PC-3 (cell line): ENCODE results near the gene KLHDC8A. TPM values are rescaled to one million over a fixed set of nuclear protein-coding genes. Genes with fewer than 3 reads are reported as not detected.
"Not testable (repeated sequence)": the region's sequence is repeated elsewhere in the genome, so short reads cannot be mapped to it uniquely, and the experiment has no call there.

Experiments used
- ATAC-seq: fragments of 200-7000 bp; cut with Tn5 transposase; 2 replicates; pipeline ENCODE4 v1.9.1; 2020; ENCODE audit warnings: mild to moderate bottlenecking, moderate library complexity
- BruUV-seq: library from RNA; stranded (reverse); fragments of 400-500 nt; replicated peaks from 2 replicates; lab custom pipeline; 2021; lab: Mats Ljungman, UMichigan
- CTCF ChIA-PET: fragments of 300-600 bp; sonication (Branson Sonifier 250); formaldehyde crosslinking; loops from one replicate; lab custom pipeline; 2022; ENCODE audit warnings: antibody characterized with exemption; lab: Charles Lee
- POLR2A ChIA-PET: fragments of 300-600 bp; sonication (Branson Sonifier 250); formaldehyde crosslinking; loops from one replicate; lab custom pipeline; 2022; ENCODE audit warnings: antibody characterized with exemption; ENCODE audit not compliant: unreplicated experiment; lab: Charles Lee
- DNase-seq: peaks from one replicate; pipeline ENCODE4 v3.0.0-alpha.2; 2015
- H2AFZ ChIP-seq: fragments of 300-600 bp; sonication (generic); 2 replicates; pipeline ENCODE4 v1.6.0; 2016; ENCODE audit warnings: antibody characterized with exemption, low read length
- H3F3A ChIP-seq: fragments of 300-600 bp; sonication (generic); one replicate; pipeline ENCODE4 v1.6.0; 2017; ENCODE audit warnings: antibody characterized with exemption, low read length, control low read depth, mild to moderate bottlenecking; ENCODE audit not compliant: unreplicated experiment
- H3K27ac ChIP-seq: fragments of 300-600 bp; sonication (generic); 2 replicates; pipeline ENCODE4 v1.5.1; 2016; ENCODE audit warnings: mild to moderate bottlenecking, low read length
- H3K27me3 ChIP-seq: fragments of 300-600 bp; sonication (generic); 2 replicates; pipeline ENCODE4 v1.6.1; 2016; ENCODE audit warnings: low read length, mixed read lengths
- H3K36me3 ChIP-seq: fragments of 300-600 bp; sonication (generic); 2 replicates; pipeline ENCODE4 v1.6.1; 2016; ENCODE audit warnings: low read depth, mixed run types, low read length, mixed read lengths
- H3K4me1 ChIP-seq: fragments of 300-600 bp; sonication (generic); 2 replicates; pipeline ENCODE4 v1.5.1; 2016; ENCODE audit warnings: low read length; ENCODE audit not compliant: insufficient read depth
- H3K4me2 ChIP-seq: fragments of 300-600 bp; sonication (generic); 2 replicates; pipeline ENCODE4 v1.6.0; 2016; ENCODE audit warnings: low read length
- H3K4me3 ChIP-seq: fragments of 300-600 bp; sonication (generic); 2 replicates; pipeline ENCODE4 v1.5.1; 2016; ENCODE audit warnings: mild to moderate bottlenecking, low read length, mixed read lengths
- H3K79me2 ChIP-seq: fragments of 300-600 bp; sonication (generic); 2 replicates; pipeline ENCODE4 v1.6.1; 2017; ENCODE audit warnings: low read length, mixed read lengths
- H3K9ac ChIP-seq: fragments of 300-600 bp; sonication (generic); 2 replicates; pipeline ENCODE4 v1.6.0; 2016; ENCODE audit warnings: mild to moderate bottlenecking, low read length
- H3K9me2 ChIP-seq: fragments of 300-600 bp; sonication (generic); replicated peaks from 2 replicates; pipeline ENCODE4 v1.6.1; 2016; ENCODE audit warnings: mixed run types, low read length, mixed read lengths
- H3K9me3 ChIP-seq: fragments of 300-600 bp; sonication (generic); 2 replicates; pipeline ENCODE4 v1.6.1; 2016; ENCODE audit warnings: low read length, mixed read lengths
- H4K20me1 ChIP-seq: fragments of 300-600 bp; sonication (generic); 2 replicates; pipeline ENCODE4 v1.6.1; 2016; ENCODE audit warnings: low read length, mixed read lengths
- EZH2 ChIP-seq: fragments of 300-600 bp; sonication (generic); IDR thresholded peaks from one replicate; pipeline ENCODE4 v1.6.1; 2017; ENCODE audit warnings: antibody characterized with exemption, mild to moderate bottlenecking, low read length; ENCODE audit not compliant: unreplicated experiment
- EZH2phosphoT487 ChIP-seq: fragments of 300-600 bp; sonication (generic); IDR thresholded peaks from 2 replicates; pipeline ENCODE4 v1.6.1; 2018; ENCODE audit warnings: mild to moderate bottlenecking, antibody characterized with exemption, low read length, borderline replicate concordance
- intact Hi-C: fragments of 100-400 bp; cut with micrococcal nuclease; formaldehyde crosslinking; loops from 2 replicates; pipeline ENCODE4 v1.9.0; 2023
- total RNA-seq: library from RNA; depleted of rRNA; stranded (reverse); fragments of >200 nt; gene quantifications from 2 replicates; pipeline ENCODE4 v1.2.3, GENCODE V29; 2014
- TF ChIP-seq, protein P1 (sequence below): fragments of 300-600 bp; sonication (generic); conservative IDR thresholded peaks from 2 replicates; pipeline ENCODE4 v1.5.1; 2017; ENCODE audit warnings: antibody characterized with exemption, low read depth, mild to moderate bottlenecking, low read length

The KLHDC8A gene
- total RNA-seq, 1 experiment from 2014 or later = not detected

DNA sequence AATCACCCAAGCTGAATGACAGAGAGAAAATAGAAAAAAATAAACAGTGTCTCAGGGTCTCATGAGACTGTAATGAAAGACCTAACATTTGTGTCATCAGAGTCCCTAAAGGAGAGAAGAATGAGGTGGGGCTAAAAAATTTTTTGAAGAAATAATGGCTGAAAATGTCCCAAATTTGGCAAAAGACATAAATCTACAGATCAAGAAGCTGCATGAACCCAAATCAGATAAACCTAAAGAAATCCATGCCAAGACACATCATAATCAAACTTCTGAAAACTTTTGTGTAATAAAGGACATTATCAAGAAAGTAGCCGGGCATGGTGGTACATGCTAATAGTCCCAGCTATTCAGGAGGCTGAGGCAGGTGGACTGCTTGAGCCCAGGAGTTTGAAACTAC is 35.9 kb upstream of the KLHDC8A start:
- Histone ChIP-seq H3K27ac (no peak overlapping the region), H3K9me2 (no peaks in the 10 kb centered on the region), H3K79me2 (no peaks in the 10 kb centered on the region), H3K9ac (no peak overlapping the region), H3K4me1 (no peaks in the 10 kb centered on the region), H3K27me3 (peaks cover 30% of the 10 kb centered on the region), H4K20me1 (no peaks in the 10 kb centered on the region), H2AFZ (no peak overlapping the region), H3K4me2 (no peak overlapping the region), H3F3A (no peaks in the 10 kb centered on the region), H3K4me3 (no peak overlapping the region), H3K36me3 (no peaks in the 10 kb centered on the region), H3K9me3 (no peaks in the 10 kb centered on the region)
- DNase-seq (no peak), ATAC-seq (no peak)
- ChIA-PET CTCF (no interaction called here), POLR2A (no interaction called here)
- intact Hi-C loops = no loop called here
- TF ChIP-seq EZH2phosphoT487 (no peak), EZH2 (no peak)
- TF ChIP-seq, protein P1, sequence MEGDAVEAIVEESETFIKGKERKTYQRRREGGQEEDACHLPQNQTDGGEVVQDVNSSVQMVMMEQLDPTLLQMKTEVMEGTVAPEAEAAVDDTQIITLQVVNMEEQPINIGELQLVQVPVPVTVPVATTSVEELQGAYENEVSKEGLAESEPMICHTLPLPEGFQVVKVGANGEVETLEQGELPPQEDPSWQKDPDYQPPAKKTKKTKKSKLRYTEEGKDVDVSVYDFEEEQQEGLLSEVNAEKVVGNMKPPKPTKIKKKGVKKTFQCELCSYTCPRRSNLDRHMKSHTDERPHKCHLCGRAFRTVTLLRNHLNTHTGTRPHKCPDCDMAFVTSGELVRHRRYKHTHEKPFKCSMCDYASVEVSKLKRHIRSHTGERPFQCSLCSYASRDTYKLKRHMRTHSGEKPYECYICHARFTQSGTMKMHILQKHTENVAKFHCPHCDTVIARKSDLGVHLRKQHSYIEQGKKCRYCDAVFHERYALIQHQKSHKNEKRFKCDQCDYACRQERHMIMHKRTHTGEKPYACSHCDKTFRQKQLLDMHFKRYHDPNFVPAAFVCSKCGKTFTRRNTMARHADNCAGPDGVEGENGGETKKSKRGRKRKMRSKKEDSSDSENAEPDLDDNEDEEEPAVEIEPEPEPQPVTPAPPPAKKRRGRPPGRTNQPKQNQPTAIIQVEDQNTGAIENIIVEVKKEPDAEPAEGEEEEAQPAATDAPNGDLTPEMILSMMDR = no peak
- no TSS peak for BruUV-seq

DNA sequence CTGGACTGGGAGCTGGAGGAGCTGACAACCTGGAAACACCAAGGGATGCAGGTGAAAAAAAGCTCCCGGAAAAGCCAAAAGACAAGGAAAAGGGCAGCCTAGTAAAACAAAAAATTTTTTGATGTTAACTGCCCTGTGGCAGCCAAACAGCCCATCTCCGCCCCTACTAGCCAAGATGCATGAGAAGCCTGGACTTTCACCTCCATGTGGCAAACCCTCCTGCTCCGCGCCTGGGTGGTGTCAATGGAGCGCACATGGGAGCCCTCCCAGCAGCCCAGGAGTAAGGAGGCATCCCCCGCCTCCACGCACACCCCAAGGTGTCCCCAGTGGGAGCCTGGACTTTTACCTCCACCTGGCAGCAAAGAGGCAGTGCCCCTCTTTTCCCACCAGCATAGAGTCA is 34.7 kb upstream of the KLHDC8A start:
- H4K20me1 ChIP-seq = no peaks in the 10 kb centered on the region
- no peaks in the 10 kb centered on the region for H3K4me1 ChIP-seq
- no peak overlapping the region for H3K27ac ChIP-seq
- ChIA-PET CTCF (no interaction called here), POLR2A (interaction anchor here (0.6 kb wide), 2 partner anchors 15 to 306 kb away, joined by 3 to 4 read pairs; no protein-coding TSS in a partner anchor)
- DNase-seq (no peak), ATAC-seq (no peak)
- H2AFZ ChIP-seq = no peak overlapping the region
- no TSS peak for BruUV-seq
- no peaks in the 10 kb centered on the region for H3K9me2 ChIP-seq
- H3K79me2 ChIP-seq = no peaks in the 10 kb centered on the region
- intact Hi-C loops = no loop called here
- no peak overlapping the region for H3K4me3 ChIP-seq
- TF ChIP-seq EZH2phosphoT487 (no peak), EZH2 (no peak)
- TF ChIP-seq, protein P1 = no peak
- no peak overlapping the region for H3K4me2 ChIP-seq
- no peaks in the 10 kb centered on the region for H3K36me3 ChIP-seq
- peaks cover 30% of the 10 kb centered on the region for H3K27me3 ChIP-seq
- no peaks in the 10 kb centered on the region for H3K9me3 ChIP-seq
- H3F3A ChIP-seq = no peaks in the 10 kb centered on the region
- no peak overlapping the region for H3K9ac ChIP-seq

DNA sequence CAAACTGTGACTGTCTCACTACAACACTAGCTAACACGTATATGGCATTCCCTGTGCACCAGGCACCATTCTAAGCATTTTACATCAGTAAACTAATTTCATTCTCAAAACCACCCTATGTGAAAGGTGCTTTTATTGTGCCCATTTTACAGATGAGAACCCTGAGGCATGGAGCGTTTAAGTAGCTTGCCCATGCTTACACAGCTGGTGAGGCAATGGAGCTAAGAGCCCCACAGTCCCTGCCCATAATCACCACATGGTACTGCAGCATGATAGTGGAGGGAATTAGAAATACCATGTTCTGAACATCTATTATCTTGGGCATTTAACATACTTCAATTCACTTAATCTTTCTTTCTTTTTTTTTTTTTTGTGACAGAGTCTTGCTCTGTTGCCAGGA is 31.1 kb upstream of the KLHDC8A start:
- no peak for TF ChIP-seq EZH2phosphoT487
- TF ChIP-seq, protein P1 = no peak
- TF ChIP-seq EZH2 = no peak
- no peak overlapping the region for H3K27ac ChIP-seq
- no peaks in the 10 kb centered on the region for H4K20me1 ChIP-seq
- no peaks in the 10 kb centered on the region for H3K79me2 ChIP-seq
- H3K4me1 ChIP-seq = no peaks in the 10 kb centered on the region
- no peak overlapping the region for H3K4me2 ChIP-seq
- BruUV-seq = no TSS peak
- H3K9ac ChIP-seq = no peak overlapping the region
- ChIA-PET POLR2A (interaction anchor here (0.6 kb wide), 1 partner anchor 624 kb away, joined by 3 read pairs; no protein-coding TSS in a partner anchor), CTCF (no interaction called here)
- no peaks in the 10 kb centered on the region for H3K36me3 ChIP-seq
- intact Hi-C loops = no loop called here
- H3K9me3 ChIP-seq = no peaks in the 10 kb centered on the region
- no peaks in the 10 kb centered on the region for H3K9me2 ChIP-seq
- peaks cover 24% of the 10 kb centered on the region for H3K27me3 ChIP-seq
- ATAC-seq (no peak), DNase-seq (no peak)
- no peak overlapping the region for H2AFZ ChIP-seq
- no peaks in the 10 kb centered on the region for H3F3A ChIP-seq
- H3K4me3 ChIP-seq = no peak overlapping the region

- POLR2A ChIA-PET, H4K20me1 ChIP-seq, H3K79me2 ChIP-seq, H2AFZ ChIP-seq, H3K4me2 ChIP-seq, H3K4me3 ChIP-seq, H3K27ac ChIP-seq, DNase-seq, H3K9ac ChIP-seq, ATAC-seq, H3K27me3 ChIP-seq, H3K9me3 ChIP-seq, H3F3A ChIP-seq, H3K9me2 ChIP-seq, intact Hi-C loops, H3K36me3 ChIP-seq, H3K4me1 ChIP-seq, BruUV-seq: not testable (repeated sequence)
- CTCF ChIA-PET = interaction anchor here (0.7 kb wide), 1 partner anchor 29 kb away, joined by 3 read pairs; no protein-coding TSS in a partner anchor
Measured at GRCh38 chr1:205382990-205383389, 26.3 kb upstream of the KLHDC8A start.
